ENCODE measurements around the gene SLC7A1. TPM values are rescaled to one million over a fixed set of nuclear protein-coding genes. Genes with fewer than 3 reads are reported as not detected.

The SLC7A1 gene
- total RNA-seq, 1 experiment from 2014 or later: 9.8 TPM

- in situ Hi-C loops (cut with HindIII; ENCODE audit: low sequenced_read_pairs): no loop called here
- no peak for DNase-seq (ENCODE audit: low spot score)
These were observed 78.6 kb downstream of the SLC7A1 start for GRCh38 chr13:29516880-29517279.

- in situ Hi-C loops (cut with HindIII; ENCODE audit: low sequenced_read_pairs): no loop called here
- DNase-seq (ENCODE audit: low spot score): no peak
These were observed 79.5 kb downstream of the SLC7A1 start for GRCh38 chr13:29516012-29516411.

- in situ Hi-C loops (cut with HindIII; ENCODE audit: low sequenced_read_pairs): no loop called here
- DNase-seq (ENCODE audit: low spot score): no peak
These were observed 80.1 kb downstream of the SLC7A1 start for GRCh38 chr13:29515372-29515771.

GRCh38 chr13:29514720-29515310 lies 80.7 kb downstream of the SLC7A1 start:
- in situ Hi-C loops (cut with HindIII; ENCODE audit: low sequenced_read_pairs): no loop called here
- no peak for DNase-seq (ENCODE audit: low spot score)

GRCh38 chr13:29513981-29514719 lies 81.3 kb downstream of the SLC7A1 start:
- DNase-seq (ENCODE audit: low spot score): no peak
- in situ Hi-C loops (cut with HindIII; ENCODE audit: low sequenced_read_pairs): no loop called here

GRCh38 chr13:29513002-29513980 lies 82.2 kb downstream of the SLC7A1 start:
- no peak for DNase-seq (ENCODE audit: low spot score)
- in situ Hi-C loops (cut with HindIII; ENCODE audit: low sequenced_read_pairs): no loop called here

GRCh38 chr13:29511980-29512379 lies 83.5 kb downstream of the SLC7A1 start:
- no peak for DNase-seq (ENCODE audit: low spot score)
- in situ Hi-C loops (cut with HindIII; ENCODE audit: low sequenced_read_pairs): no loop called here

GRCh38 chr13:29511106-29511796 lies 84.2 kb downstream of the SLC7A1 start:
- no peak for DNase-seq (ENCODE audit: low spot score)
- in situ Hi-C loops (cut with HindIII; ENCODE audit: low sequenced_read_pairs): no loop called here

GRCh38 chr13:29510651-29511084 lies 84.8 kb downstream of the SLC7A1 start:
- in situ Hi-C loops (cut with HindIII; ENCODE audit: low sequenced_read_pairs): no loop called here

GRCh38 chr13:29509999-29510589 lies 85.4 kb downstream of the SLC7A1 start:
- peak; percentile 20 for DNase-seq (ENCODE audit: low spot score)
- in situ Hi-C loops (cut with HindIII; ENCODE audit: low sequenced_read_pairs): no loop called here

More at GRCh38 chr13:29510651-29511084, 84.8 kb downstream of the SLC7A1 start:
- no peak for DNase-seq (ENCODE audit: low spot score)

GRCh38 chr13:29508876-29509252 lies 86.6 kb downstream of the SLC7A1 start:
- in situ Hi-C loops (cut with HindIII; ENCODE audit: low sequenced_read_pairs): no loop called here
- no peak for DNase-seq (ENCODE audit: low spot score)

GRCh38 chr13:29508130-29508875 lies 87.2 kb downstream of the SLC7A1 start:
- DNase-seq (ENCODE audit: low spot score): peak; percentile 93
- in situ Hi-C loops (cut with HindIII; ENCODE audit: low sequenced_read_pairs): no loop called here

GRCh38 chr13:29507356-29507755 lies 88.1 kb downstream of the SLC7A1 start:
- DNase-seq (ENCODE audit: low spot score): peak; percentile 50
- in situ Hi-C loops (cut with HindIII; ENCODE audit: low sequenced_read_pairs): no loop called here

GRCh38 chr13:29505950-29506349 lies 89.5 kb downstream of the SLC7A1 start:
- no peak for DNase-seq (ENCODE audit: low spot score)
- in situ Hi-C loops (cut with HindIII; ENCODE audit: low sequenced_read_pairs): no loop called here

- in situ Hi-C loops (cut with HindIII; ENCODE audit: low sequenced_read_pairs): no loop called here
- no peak for DNase-seq (ENCODE audit: low spot score)
These were observed 90.0 kb downstream of the SLC7A1 start for GRCh38 chr13:29505511-29505910.

GRCh38 chr13:29504691-29505090 lies 90.8 kb downstream of the SLC7A1 start:
- no peak for DNase-seq (ENCODE audit: low spot score)
- in situ Hi-C loops (cut with HindIII; ENCODE audit: low sequenced_read_pairs): no loop called here

- in situ Hi-C loops (cut with HindIII; ENCODE audit: low sequenced_read_pairs): no loop called here
- DNase-seq (ENCODE audit: low spot score): no peak
These were observed 92.2 kb downstream of the SLC7A1 start for GRCh38 chr13:29503041-29503837.
